ENCODE results near the gene RAB4B.
A peak's percentile ranks its signal among the peaks of the same experiment; 100 is the strongest.

Gene RAB4B

GRCh38 chr19:40752257-40752781 is 25.7 kb upstream of the RAB4B start:
- no peak for DNase-seq (ENCODE audit: low spot score)
- peak overlapping the region; percentile 81 for H3K4me3 ChIP-seq
- no peak overlapping the region for H3K27ac ChIP-seq

GRCh38 chr19:40754611-40755247 is 23.3 kb upstream of the RAB4B start:
- no peak overlapping the region for H3K27ac ChIP-seq
- no peak for DNase-seq (ENCODE audit: low spot score)
- H3K4me3 ChIP-seq: peak overlapping the region; percentile 13
- no peak for TF ChIP-seq CTCF (IDR thresholded peaks at IDR 0.05)

More at GRCh38 chr19:40752257-40752781, 25.7 kb upstream of the RAB4B start:
- TF ChIP-seq CTCF (IDR thresholded peaks at IDR 0.05): no peak

- no peak overlapping the region for H3K27ac ChIP-seq
- DNase-seq (ENCODE audit: low spot score): no peak
- H3K4me3 ChIP-seq: peak overlapping the region; percentile 29
- TF ChIP-seq CTCF (IDR thresholded peaks at IDR 0.05): no peak
These were observed 22.8 kb upstream of the RAB4B start for GRCh38 chr19:40755248-40755624.

- no peak overlapping the region for H3K27ac ChIP-seq
- no peak for TF ChIP-seq CTCF (IDR thresholded peaks at IDR 0.05)
- H3K4me3 ChIP-seq: peak overlapping the region; percentile 29
- DNase-seq (ENCODE audit: low spot score): no peak
These were observed 22.3 kb upstream of the RAB4B start for GRCh38 chr19:40755791-40756190.

- Histone ChIP-seq H3K4me3 (no peak overlapping the region), H3K27ac (no peak overlapping the region)
- no peak for DNase-seq (ENCODE audit: low spot score)
- no peak for TF ChIP-seq CTCF (IDR thresholded peaks at IDR 0.05)
These were observed 21.4 kb upstream of the RAB4B start for GRCh38 chr19:40756502-40757110.

GRCh38 chr19:40758491-40758890 is 19.6 kb upstream of the RAB4B start:
- no peak for DNase-seq (ENCODE audit: low spot score)
- Histone ChIP-seq H3K27ac (no peak overlapping the region), H3K4me3 (no peak overlapping the region)
- no peak for TF ChIP-seq CTCF (IDR thresholded peaks at IDR 0.05)

GRCh38 chr19:40759352-40759751 is 18.7 kb upstream of the RAB4B start:
- no peak for TF ChIP-seq CTCF (IDR thresholded peaks at IDR 0.05)
- no peak for DNase-seq (ENCODE audit: low spot score)
- H3K4me3 ChIP-seq: no peak overlapping the region
- H3K27ac ChIP-seq: no peak overlapping the region

Measured in coronary artery (tissue), 2 donors.